ENCODE results near the gene ANGPTL8. TPM values are rescaled to one million over a fixed set of nuclear protein-coding genes. Genes with fewer than 3 reads are reported as not detected.

The ANGPTL8 gene
- total RNA-seq, 2 donors from 2014 or later: not detected

- Mint-ChIP-seq H3K4me3 (no peak overlapping the region), H3K36me3 (ENCODE audit: low read depth) (peaks cover 5% of the 10 kb centered on the region), H3K27ac (no peak overlapping the region), H3K27me3 (peaks cover 68% of the 10 kb centered on the region), H3K4me1 (peaks cover 7% of the 10 kb centered on the region)
- ATAC-seq (no peak), DNase-seq (no peak)
- H3K9me3 ChIP-seq (ENCODE audit: control insufficient read depth, low read length, poor library complexity, severe bottlenecking): no peaks in the 10 kb centered on the region
Observed at GRCh38 chr19:11264452-11265176, 25.2 kb downstream of the ANGPTL8 start.

GRCh38 chr19:11265177-11265784 is 25.9 kb downstream of the ANGPTL8 start:
- no peak for DNase-seq
- Mint-ChIP-seq H3K4me3 (no peak overlapping the region), H3K4me1 (peaks cover 7% of the 10 kb centered on the region), H3K27me3 (peaks cover 62% of the 10 kb centered on the region), H3K36me3 (ENCODE audit: low read depth) (peaks cover 5% of the 10 kb centered on the region), H3K27ac (no peak overlapping the region)
- no peaks in the 10 kb centered on the region for H3K9me3 ChIP-seq (ENCODE audit: control insufficient read depth, low read length, poor library complexity, severe bottlenecking)
- no peak for ATAC-seq

DNA sequence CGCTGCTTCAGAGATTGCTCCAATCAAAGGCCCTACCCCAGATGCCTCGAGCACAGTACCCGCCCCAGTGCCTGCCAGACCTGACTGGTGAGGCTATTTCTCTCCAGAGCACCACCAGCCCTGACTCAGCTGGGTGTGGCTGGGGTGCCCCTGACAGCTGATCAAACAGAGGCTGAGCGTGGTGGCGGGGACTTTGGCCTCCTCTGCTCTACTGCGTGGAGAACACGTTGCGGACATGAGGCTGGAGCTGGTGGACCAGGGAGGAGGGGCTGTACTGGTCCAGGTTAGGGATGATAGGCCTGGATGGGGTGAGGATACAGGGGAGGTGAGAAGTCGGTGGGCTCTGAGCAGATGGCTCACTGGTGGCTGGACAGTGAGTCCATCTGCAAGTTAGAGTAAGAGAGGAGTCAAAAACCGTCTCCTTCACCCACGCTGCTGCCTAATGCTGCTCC is 26.4 kb downstream of the ANGPTL8 start:
- peaks cover 6% of the 10 kb centered on the region for H3K4me1 Mint-ChIP-seq
- peaks cover 5% of the 10 kb centered on the region for H3K36me3 Mint-ChIP-seq (ENCODE audit: low read depth)
- no peaks in the 10 kb centered on the region for H3K9me3 ChIP-seq (ENCODE audit: control insufficient read depth, low read length, poor library complexity, severe bottlenecking)
- peaks cover 61% of the 10 kb centered on the region for H3K27me3 Mint-ChIP-seq
- H3K27ac Mint-ChIP-seq: no peak overlapping the region
- ATAC-seq: no peak
- no peak overlapping the region for H3K4me3 Mint-ChIP-seq
- no peak for DNase-seq

- H3K9me3 ChIP-seq (ENCODE audit: control insufficient read depth, low read length, poor library complexity, severe bottlenecking): no peaks in the 10 kb centered on the region
- H3K27me3 Mint-ChIP-seq: peaks cover 63% of the 10 kb centered on the region
- DNase-seq: no peak
- peaks cover 4% of the 10 kb centered on the region for H3K4me1 Mint-ChIP-seq
- H3K4me3 Mint-ChIP-seq: no peak overlapping the region
- H3K36me3 Mint-ChIP-seq (ENCODE audit: low read depth): peaks cover 3% of the 10 kb centered on the region
- H3K27ac Mint-ChIP-seq: no peak overlapping the region
- ATAC-seq: no peak
Observed at GRCh38 chr19:11267316-11268085, 28.1 kb downstream of the ANGPTL8 start.

GRCh38 chr19:11268783-11269267 is 29.4 kb downstream of the ANGPTL8 start:
- Mint-ChIP-seq H3K36me3 (ENCODE audit: low read depth) (peaks cover 3% of the 10 kb centered on the region), H3K27ac (no peak overlapping the region), H3K4me1 (peaks cover 4% of the 10 kb centered on the region), H3K27me3 (peaks cover 71% of the 10 kb centered on the region), H3K4me3 (no peak overlapping the region)
- no peaks in the 10 kb centered on the region for H3K9me3 ChIP-seq (ENCODE audit: control insufficient read depth, low read length, poor library complexity, severe bottlenecking)
- no peak for ATAC-seq
- no peak for DNase-seq

DNA sequence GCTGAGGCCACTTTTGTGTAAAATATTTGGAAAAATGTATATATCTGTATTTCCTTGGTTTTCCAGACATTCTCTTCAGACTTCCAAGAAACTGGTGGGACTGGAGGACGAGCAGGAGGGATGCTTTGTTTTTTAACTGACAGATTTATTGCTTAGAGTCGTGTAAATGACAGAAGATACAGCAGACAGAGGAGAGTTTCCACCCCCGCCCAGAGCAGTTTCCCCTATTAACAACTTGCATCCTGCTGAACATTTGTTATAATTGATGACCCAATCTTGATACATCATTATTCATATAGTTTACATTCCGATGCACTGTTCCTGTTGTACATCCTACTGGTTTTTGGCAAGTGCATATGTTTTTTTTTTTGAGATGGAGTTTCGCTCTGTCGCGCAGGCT is 30.0 kb downstream of the ANGPTL8 start:
- peaks cover 4% of the 10 kb centered on the region for H3K4me1 Mint-ChIP-seq
- DNase-seq (no peak), ATAC-seq (no peak)
- peaks cover 3% of the 10 kb centered on the region for H3K36me3 Mint-ChIP-seq (ENCODE audit: low read depth)
- H3K4me3 Mint-ChIP-seq: no peak overlapping the region
- no peaks in the 10 kb centered on the region for H3K9me3 ChIP-seq (ENCODE audit: control insufficient read depth, low read length, poor library complexity, severe bottlenecking)
- H3K27ac Mint-ChIP-seq: no peak overlapping the region
- peaks cover 74% of the 10 kb centered on the region for H3K27me3 Mint-ChIP-seq

DNA sequence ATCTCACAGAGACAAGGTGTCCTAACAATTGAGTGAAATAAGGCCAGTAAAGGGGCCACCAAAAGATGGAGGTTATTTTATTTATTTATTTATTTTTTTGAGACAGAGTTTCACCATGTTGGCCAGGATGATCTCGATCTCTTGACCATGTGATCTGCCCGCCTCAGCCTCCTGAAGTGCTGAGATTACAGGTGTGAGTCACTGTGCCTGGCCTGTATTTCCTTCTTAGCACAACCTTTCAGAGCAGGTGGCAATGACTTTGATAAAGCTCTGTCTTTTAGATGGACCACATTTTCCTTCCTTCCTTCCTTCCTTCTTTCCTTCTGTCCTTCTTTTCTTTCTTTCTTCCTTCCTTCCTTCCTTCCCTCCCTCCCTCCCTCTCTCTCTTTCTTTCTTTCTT is 33.9 kb downstream of the ANGPTL8 start:
- H3K4me3 Mint-ChIP-seq: no peak overlapping the region
- peaks cover 45% of the 10 kb centered on the region for H3K27me3 Mint-ChIP-seq
- no peak for ATAC-seq
- peaks cover 4% of the 10 kb centered on the region for H3K4me1 Mint-ChIP-seq
- no peaks in the 10 kb centered on the region for H3K36me3 Mint-ChIP-seq (ENCODE audit: low read depth)
- H3K27ac Mint-ChIP-seq: no peak overlapping the region
- DNase-seq: no peak
- no peaks in the 10 kb centered on the region for H3K9me3 ChIP-seq (ENCODE audit: control insufficient read depth, low read length, poor library complexity, severe bottlenecking)

GRCh38 chr19:11273989-11274388 is 34.6 kb downstream of the ANGPTL8 start:
- Mint-ChIP-seq H3K4me3 (no peak overlapping the region), H3K36me3 (ENCODE audit: low read depth) (no peaks in the 10 kb centered on the region), H3K27me3 (peaks cover 38% of the 10 kb centered on the region), H3K27ac (no peak overlapping the region), H3K4me1 (peaks cover 2% of the 10 kb centered on the region)
- ATAC-seq (no peak), DNase-seq (no peak)
- no peaks in the 10 kb centered on the region for H3K9me3 ChIP-seq (ENCODE audit: control insufficient read depth, low read length, poor library complexity, severe bottlenecking)

GRCh38 chr19:11274533-11275086 is 35.2 kb downstream of the ANGPTL8 start:
- Mint-ChIP-seq H3K4me3 (no peak overlapping the region), H3K36me3 (ENCODE audit: low read depth) (no peaks in the 10 kb centered on the region), H3K27ac (no peak overlapping the region), H3K4me1 (peaks cover 2% of the 10 kb centered on the region), H3K27me3 (peaks cover 32% of the 10 kb centered on the region)
- DNase-seq (no peak), ATAC-seq (no peak)
- no peaks in the 10 kb centered on the region for H3K9me3 ChIP-seq (ENCODE audit: control insufficient read depth, low read length, poor library complexity, severe bottlenecking)

- no peak overlapping the region for H3K4me3 Mint-ChIP-seq
Observed at GRCh38 chr19:11278670-11279069, 39.3 kb downstream of the ANGPTL8 start.

DNA sequence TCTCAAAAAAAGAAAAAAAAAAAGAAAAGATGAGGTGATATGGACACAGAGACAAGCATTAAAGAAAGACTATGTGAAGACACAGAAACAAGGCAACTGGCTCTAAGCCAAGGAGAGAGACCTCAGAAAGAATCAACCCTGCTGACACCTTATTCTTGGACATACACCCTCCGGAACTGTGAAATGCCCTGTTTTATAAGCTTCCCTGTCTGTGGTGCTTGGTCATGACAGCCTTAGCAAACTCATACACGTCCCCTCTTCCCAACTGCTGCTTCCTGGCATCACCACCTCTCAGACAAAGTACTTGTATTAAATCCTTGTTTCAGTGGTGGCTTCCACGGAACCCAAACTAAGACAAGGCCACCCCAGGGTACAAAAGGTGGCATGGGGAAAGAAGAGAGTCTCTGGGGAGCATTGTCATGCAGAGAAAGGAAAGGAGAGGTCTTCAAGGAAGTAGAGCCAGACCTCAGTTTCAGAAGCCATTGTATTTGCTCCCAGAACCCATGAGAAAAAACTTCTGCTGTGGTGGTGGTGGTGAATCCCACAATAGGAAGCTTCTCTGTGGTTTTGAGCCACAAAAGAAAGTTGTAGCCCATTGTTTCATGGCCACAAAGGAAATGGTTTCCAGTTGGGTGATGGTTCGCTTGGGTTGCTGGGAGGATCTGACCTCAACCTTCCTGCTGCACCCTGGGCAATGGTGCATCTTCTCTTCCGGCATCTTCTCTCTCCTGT is 40.3 kb downstream of the ANGPTL8 start:
- no peaks in the 10 kb centered on the region for H3K9me3 ChIP-seq (ENCODE audit: control insufficient read depth, low read length, poor library complexity, severe bottlenecking)
- Mint-ChIP-seq H3K27ac (no peak overlapping the region), H3K27me3 (peaks cover 14% of the 10 kb centered on the region), H3K4me3 (peak overlapping the region; percentile 0), H3K4me1 (peaks cover 7% of the 10 kb centered on the region), H3K36me3 (ENCODE audit: low read depth) (no peaks in the 10 kb centered on the region)
- ATAC-seq: peak; percentile 94
- DNase-seq: peak in 2 of 3 donors; percentile 29 to 32

More at GRCh38 chr19:11278670-11279069, 39.3 kb downstream of the ANGPTL8 start:
- Mint-ChIP-seq H3K36me3 (ENCODE audit: low read depth) (no peaks in the 10 kb centered on the region), H3K27ac (no peak overlapping the region), H3K4me1 (peaks cover 7% of the 10 kb centered on the region), H3K27me3 (peaks cover 24% of the 10 kb centered on the region)
- DNase-seq (no peak), ATAC-seq (no peak)
- no peaks in the 10 kb centered on the region for H3K9me3 ChIP-seq (ENCODE audit: control insufficient read depth, low read length, poor library complexity, severe bottlenecking)

DNA sequence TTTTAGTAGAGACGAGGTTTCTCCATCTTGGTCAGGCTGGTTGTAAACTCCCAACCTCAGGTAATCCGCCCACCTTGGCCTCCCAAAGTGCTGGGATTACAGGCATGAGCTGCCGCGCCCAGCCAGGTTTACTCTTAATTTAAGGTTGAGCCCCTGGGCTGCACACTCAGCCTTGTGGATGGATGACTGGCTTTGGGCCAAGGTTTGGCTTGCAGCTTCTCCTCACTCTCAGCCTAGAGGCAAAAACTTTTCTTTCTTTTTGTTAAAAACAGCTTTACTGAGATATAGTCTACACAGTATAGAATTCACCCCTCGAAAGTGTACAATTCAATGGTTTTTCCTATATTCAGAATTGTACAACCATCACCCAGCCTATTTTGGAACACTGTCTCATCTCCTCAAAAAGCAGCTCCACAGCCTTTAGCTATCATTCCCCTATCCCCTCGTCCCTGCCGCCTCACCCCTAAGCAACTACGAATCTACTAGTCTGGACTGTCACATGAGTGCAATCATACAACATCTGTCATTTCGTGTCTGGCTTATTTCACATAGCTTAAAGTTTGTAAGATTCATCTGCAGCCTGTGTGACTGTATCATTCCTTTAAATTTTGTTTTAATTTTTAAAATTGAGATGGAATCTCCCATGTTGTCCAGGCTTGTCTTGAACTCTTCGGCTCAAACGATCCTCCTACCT is 42.1 kb downstream of the ANGPTL8 start:
- Mint-ChIP-seq H3K4me1 (peaks cover 7% of the 10 kb centered on the region), H3K36me3 (ENCODE audit: low read depth) (no peaks in the 10 kb centered on the region), H3K27me3 (peaks cover 7% of the 10 kb centered on the region), H3K4me3 (no peak overlapping the region), H3K27ac (no peak overlapping the region)
- no peak for DNase-seq
- H3K9me3 ChIP-seq (ENCODE audit: control insufficient read depth, low read length, poor library complexity, severe bottlenecking): no peaks in the 10 kb centered on the region
- no peak for ATAC-seq

All from T-helper 17 cell (primary cell).